Fibroblast of mammary gland (primary cell): ENCODE results near the gene CLIC4.

Experiments
- DNase-seq: peaks from one replicate; pipeline ENCODE4 v3.0.0-alpha.2; 2010; ENCODE audit warnings: low read depth
- H3K4me3 ChIP-seq: 2 replicates; pipeline ENCODE4 v1.5.1; 2011; ENCODE audit warnings: low read depth, mild to moderate bottlenecking, low read length, moderate library complexity; ENCODE audit not compliant: control insufficient read depth
- CTCF ChIP-seq: conservative IDR thresholded peaks from 2 replicates; pipeline ENCODE4 v1.5.1; 2011; ENCODE audit warnings: low read depth, low read length, inconsistent platforms; ENCODE audit not compliant: control insufficient read depth, insufficient read depth

Gene CLIC4

GRCh38 chr1:24825174-24825573, 79.9 kb downstream of the CLIC4 start:
- TF ChIP-seq CTCF = no peak
- DNase-seq = no peak
- no peak overlapping the region for H3K4me3 ChIP-seq

DNA sequence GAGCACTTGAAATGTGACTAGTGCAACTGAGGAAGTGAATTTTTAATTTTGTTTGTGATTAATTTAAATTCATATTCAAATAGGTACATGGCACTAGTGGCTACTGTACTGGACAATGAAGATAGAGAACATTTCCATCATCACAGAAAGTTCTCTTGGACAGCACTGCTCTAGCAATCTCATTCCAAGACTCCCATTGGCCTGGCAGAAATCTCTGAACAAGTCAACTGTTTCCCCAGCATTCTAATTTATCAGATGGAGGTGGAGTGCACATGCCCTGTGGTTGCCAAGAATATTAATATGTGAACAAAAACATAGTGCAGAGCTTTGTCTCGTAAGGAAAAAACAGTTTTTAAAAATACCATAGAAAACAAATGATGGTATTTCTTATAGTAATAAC, 81.3 kb downstream of the CLIC4 start:
- no peak for TF ChIP-seq CTCF
- DNase-seq = no peak
- no peak overlapping the region for H3K4me3 ChIP-seq

DNA sequence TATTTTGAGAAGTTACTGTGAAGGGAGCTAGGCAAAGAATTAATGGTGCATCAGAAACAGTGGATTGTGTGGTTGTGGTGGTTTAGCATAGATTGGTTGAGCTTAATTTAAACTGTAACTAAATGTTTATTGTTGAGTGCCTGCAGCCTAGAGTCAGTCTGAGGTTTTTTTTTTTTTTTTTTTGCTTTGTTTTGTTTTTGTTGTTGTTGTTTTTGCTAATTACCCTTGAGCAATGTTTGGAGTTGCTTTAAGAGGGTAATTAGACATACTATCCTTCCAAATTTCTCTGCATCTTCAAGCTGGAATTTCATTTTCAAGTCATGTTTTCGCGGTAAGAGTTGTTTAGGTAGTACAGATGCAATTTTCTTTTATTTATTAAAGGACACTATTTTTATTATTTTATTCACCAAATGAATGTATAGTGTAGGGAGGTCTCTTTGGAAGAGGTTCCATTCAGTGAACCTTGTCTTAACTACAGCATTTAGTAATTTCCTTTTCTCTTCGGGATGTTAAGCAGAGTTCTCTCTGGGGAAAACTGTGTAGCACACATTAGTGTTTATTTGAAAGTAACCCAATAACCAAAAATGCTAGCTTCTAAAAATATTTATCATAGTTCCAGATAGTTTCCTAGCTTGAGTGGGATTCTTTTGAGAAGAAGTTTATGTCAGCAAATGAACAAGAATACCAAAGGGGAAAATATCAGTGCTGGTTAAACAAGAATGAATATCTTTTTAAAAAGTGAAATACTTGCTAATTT, 82.3 kb downstream of the CLIC4 start:
- no peak for TF ChIP-seq CTCF
- DNase-seq = peak; percentile 42

DNA sequence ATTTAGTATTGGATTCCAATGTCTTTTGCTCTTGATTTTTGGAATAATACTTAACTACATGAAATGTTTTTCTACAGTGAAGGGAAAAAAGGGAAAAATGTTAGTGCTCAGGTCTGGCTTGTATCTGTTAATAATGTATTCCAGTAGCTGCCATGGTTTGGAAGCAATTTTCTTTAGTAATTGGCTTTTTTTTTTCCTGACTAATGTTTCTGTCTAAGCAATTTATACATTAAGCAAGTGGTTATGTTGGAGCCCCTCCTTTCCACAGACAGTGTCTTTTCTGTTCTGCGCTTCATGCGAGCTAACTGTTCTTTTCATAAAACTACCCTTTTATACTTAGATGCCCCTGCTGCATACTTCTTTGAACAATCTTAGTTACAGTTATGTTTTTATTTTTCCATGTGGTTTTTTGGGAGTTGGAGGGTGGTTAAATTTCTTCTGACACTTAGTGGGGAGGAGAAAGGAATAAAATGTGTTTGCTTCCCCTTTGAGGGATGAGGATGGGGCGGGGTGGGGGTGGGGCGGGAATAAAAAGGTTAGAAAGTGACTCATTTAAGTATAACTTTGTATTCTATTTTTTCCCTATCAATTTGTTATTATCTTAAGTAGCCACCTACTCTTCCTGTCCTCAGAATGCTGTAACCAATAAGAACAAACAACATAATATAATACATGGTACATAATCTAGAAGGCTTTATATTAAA, 83.1 kb downstream of the CLIC4 start:
- TF ChIP-seq CTCF = no peak
- DNase-seq = no peak

More for the DNA sequence above, 82.3 kb downstream of the CLIC4 start:
- no peak overlapping the region for H3K4me3 ChIP-seq

DNA sequence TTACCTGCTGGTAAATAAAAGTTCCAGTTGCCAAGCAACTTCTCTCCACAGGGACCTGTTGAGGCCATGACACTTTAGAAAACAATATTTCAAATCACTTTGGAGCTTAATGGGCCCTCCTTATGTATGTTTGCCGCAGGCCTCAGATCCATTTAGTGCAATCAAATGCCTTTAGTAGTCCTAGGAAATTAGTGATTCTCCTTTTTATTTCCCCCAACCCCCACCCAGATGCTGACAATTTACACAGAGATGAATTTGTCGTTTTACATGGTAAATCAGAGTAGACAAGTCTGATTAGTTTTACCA, 83.6 kb downstream of the CLIC4 start:
- TF ChIP-seq CTCF = no peak
- no peak for DNase-seq

More for the DNA sequence above, 83.1 kb downstream of the CLIC4 start:
- H3K4me3 ChIP-seq = no peak overlapping the region

DNA sequence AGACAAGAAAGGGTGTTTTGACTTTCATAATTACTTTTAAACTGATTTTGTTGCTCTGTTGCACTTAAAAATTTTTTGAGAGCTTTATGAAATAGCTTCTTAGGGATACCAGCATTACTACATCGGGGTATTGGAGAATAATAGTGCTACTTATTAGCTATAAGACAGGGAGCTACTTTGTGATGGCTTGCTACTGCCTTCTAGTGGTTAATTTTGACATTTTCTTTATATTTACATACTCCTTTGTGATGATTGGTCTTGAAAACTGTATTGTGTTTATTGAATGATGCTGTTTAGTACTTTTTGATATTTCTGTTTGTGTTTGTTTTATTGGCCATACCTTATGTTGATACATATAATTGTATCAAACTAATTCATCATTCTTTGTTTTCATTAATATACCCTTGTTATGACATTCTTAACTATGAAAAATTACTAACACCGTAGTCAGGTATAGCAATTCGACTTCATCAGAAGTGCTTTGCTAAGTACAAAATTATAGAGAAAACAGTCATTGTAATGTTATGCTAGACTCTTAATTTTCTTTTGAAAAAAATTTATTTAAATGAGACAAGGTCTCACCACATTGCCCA, 85.5 kb downstream of the CLIC4 start:
- peak; percentile 88 for TF ChIP-seq CTCF
- no peak overlapping the region for H3K4me3 ChIP-seq
- peak; percentile 81 for DNase-seq

More for the DNA sequence above, 83.6 kb downstream of the CLIC4 start:
- H3K4me3 ChIP-seq = no peak overlapping the region
